Measurements from ENCODE around the gene MAN1C1. TPM values are rescaled to one million over a fixed set of nuclear protein-coding genes. Genes with fewer than 3 reads are reported as not detected.

Gene MAN1C1
- total and polyA plus RNA-seq, 9 of the 15 experiments (the other 6 are each of a cell fraction or from before 2014, with no cell fraction given) = 0.04 to 0.44 (median 0.10) TPM; not detected in 3

- no peak for FAIRE-seq
- in situ Hi-C loops (cut with MboI) (no loop called here), intact Hi-C loops (cut with micrococcal nuclease) (no loop called here)
- Histone ChIP-seq H3K27ac (ENCODE audit: extremely low read depth, low read depth, low read length) (no peak overlapping the region), H3K9ac (ENCODE audit: insufficient read depth in 1 of 2, low read depth in 2 of 2, low read length in 2 of 2) (no peak overlapping the region), H3K79me2 (ENCODE audit: control insufficient read depth, insufficient read depth, low read length) (no peaks in the 10 kb centered on the region), H3K27me3 (ENCODE audit: control insufficient read depth in 2 of 2, insufficient read depth in 2 of 2, low read length in 2 of 2) (peaks cover 13 to 22% of the 10 kb centered on the region in 2 experiments), H3K36me3 (ENCODE audit: control insufficient read depth, insufficient read depth, low read length) (no peaks in the 10 kb centered on the region), H3K9me1 (ENCODE audit: control insufficient read depth, insufficient read depth, low read length) (no peaks in the 10 kb centered on the region), H3K4me3 (no peak overlapping the region), H2AFZ (ENCODE audit: low read depth, low read length) (no peak overlapping the region), H3K4me1 (replicated peaks in 1 of 2; ENCODE audit: control insufficient read depth in 2 of 2, insufficient read depth in 2 of 2, low read length in 2 of 2) (peaks cover 2 to 3% of the 10 kb centered on the region in 2 experiments; a peak in 2 of 5 replicates), H4K20me1 (replicated peaks; ENCODE audit: control insufficient read depth, insufficient read depth, low read length) (peaks cover 5% of the 10 kb centered on the region; the same call in 1 of the 2 replicates), H3K4me2 (ENCODE audit: insufficient read depth, low read length) (no peak overlapping the region), H3K9me3 (replicated peaks; ENCODE audit: control insufficient read depth, insufficient read depth, low read depth, low read length) (no peaks in the 10 kb centered on the region)
- BruUV-seq (replicated peaks) = no TSS peak
- DNase-seq (ENCODE audit: extremely low read depth in 1 of 4, low spot score in 3 of 4) = peak in 1 of 4 experiments; percentile 2
- POLR2A ChIA-PET = interaction anchor here (0.6 to 0.9 kb wide), 3 partner anchors 10 to 381 kb away, joined by 3 to 4 read pairs (median 3); no protein-coding TSS in a partner anchor
- WGBS (ENCODE audit: insufficient coverage, low coverage, missing lambda C conversion rate) = 4% methylated on average over 5 of the region's 5 CpGs
- no peak for ATAC-seq
- CTCF ChIA-PET (ENCODE audit: low intra/inter-chr PET ratio) = no interaction called here
- TF ChIP-seq CHD4 (IDR thresholded peaks at IDR 0.05; ENCODE audit: insufficient read depth, insufficient replicate concordance, low read depth, low read length, poor library complexity, severe bottlenecking) = no peak
- no peak for TF ChIP-seq CHD7 (IDR thresholded peaks at IDR 0.05; ENCODE audit: low read depth, low read length)
- no peak for TF ChIP-seq MCM5 (IDR thresholded peaks at IDR 0.05; ENCODE audit: low read depth)
- TF ChIP-seq ZEB2 (IDR thresholded peaks at IDR 0.05) = no peak
- no peak for TF ChIP-seq ARID3A (IDR thresholded peaks at IDR 0.05; ENCODE audit: borderline replicate concordance, low read depth, low read length)
- no peak for TF ChIP-seq ESRRB (CRISPR knock-in tag; IDR thresholded peaks at IDR 0.05; ENCODE audit: borderline replicate concordance)
- no peak for TF ChIP-seq CBX2 (IDR thresholded peaks at IDR 0.05; ENCODE audit: insufficient read depth, low read length, poor library complexity, severe bottlenecking)
- no peak for TF ChIP-seq CEBPG (CRISPR knock-in tag; IDR thresholded peaks at IDR 0.05)
- TF ChIP-seq CEBPG (tag; conservative IDR thresholded peaks at IDR 0.05 in 1 of 2, IDR thresholded peaks at IDR 0.05 in 1 of 2) = no peak
Measured at GRCh38 chr1:25607123-25607522, 9.5 kb upstream of the MAN1C1 start.
